Left ventricle myocardium inferior (tissue), 1 donor: ENCODE data around the gene SLC24A3. TPM values are rescaled to one million over a fixed set of nuclear protein-coding genes. Genes with fewer than 3 reads are reported as not detected.

ENCODE experiments used
- DNase-seq: peaks from one replicate; pipeline ENCODE4 v3.0.0-alpha.2; 2020
- H3K27ac ChIP-seq: fragments of 200-600 bp; replicated peaks from 2 replicates; pipeline ENCODE4 v1.8.0; 2021
- H3K27me3 ChIP-seq: fragments of 200-600 bp; 2 replicates; pipeline ENCODE4 v1.8.0; 2021; ENCODE audit warnings: low read depth
- H3K36me3 ChIP-seq: fragments of 200-600 bp; 2 replicates; pipeline ENCODE4 v1.8.0; 2021
- H3K4me1 ChIP-seq: fragments of 200-600 bp; 2 replicates; pipeline ENCODE4 v1.8.0; 2021
- H3K4me3 ChIP-seq: fragments of 200-600 bp; 2 replicates; pipeline ENCODE4 v1.8.0; 2021; ENCODE audit warnings: mild to moderate bottlenecking, moderate library complexity
- H3K9me3 ChIP-seq: fragments of 200-600 bp; replicated peaks from 2 replicates; pipeline ENCODE4 v1.8.0; 2021
- intact Hi-C: fragments of 100-400 bp; cut with micrococcal nuclease; formaldehyde crosslinking; loops from one replicate; pipeline ENCODE4 v1.11.0; 2022
- total RNA-seq: library from RNA; stranded (reverse); fragmentation: NEBNext Ultra II Directional; extraction: Animal tissue kit (Norgen Biotek cat#: 25700); gene quantifications from one replicate; pipeline ENCODE4 v1.2.1, GENCODE V29; 2021
- TF ChIP-seq, protein P1 (sequence below): fragments of 200-600 bp; IDR thresholded peaks from 2 replicates; pipeline ENCODE4 v1.8.0; 2021; ENCODE audit warnings: antibody characterized with exemption, mild to moderate bottlenecking, borderline replicate concordance
- donor health status: DM: no; HTN: yes; CAD: no; lungs with severe emphysema.

SLC24A3 gene
- total RNA-seq, 1 donor from 2014 or later = 1.3 TPM

DNA sequence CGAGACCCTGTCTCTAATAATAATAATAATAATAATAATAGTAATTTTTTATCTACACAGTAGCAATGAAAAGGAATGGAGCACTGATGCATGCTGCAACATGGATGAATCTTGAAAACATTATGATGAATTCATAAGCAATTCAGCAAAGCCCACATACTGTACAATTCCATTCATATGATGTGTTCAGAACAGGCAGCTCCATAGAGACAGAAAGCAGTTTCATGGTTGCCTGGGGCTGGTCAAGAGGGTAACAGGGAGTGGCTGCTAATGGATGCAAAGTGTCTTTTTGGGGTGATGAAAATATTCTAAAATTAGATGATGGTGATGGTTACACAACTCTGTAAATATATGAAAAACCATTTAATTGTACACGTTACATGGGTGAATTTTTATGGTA lies 43.6 kb downstream of the SLC24A3 start:
- no peak for DNase-seq
- peaks cover 11% of the 10 kb centered on the region for H3K4me1 ChIP-seq
- intact Hi-C loops = no loop called here

GRCh38 chr20:19256906-19257595 lies 44.6 kb downstream of the SLC24A3 start:
- TF ChIP-seq, protein P1, sequence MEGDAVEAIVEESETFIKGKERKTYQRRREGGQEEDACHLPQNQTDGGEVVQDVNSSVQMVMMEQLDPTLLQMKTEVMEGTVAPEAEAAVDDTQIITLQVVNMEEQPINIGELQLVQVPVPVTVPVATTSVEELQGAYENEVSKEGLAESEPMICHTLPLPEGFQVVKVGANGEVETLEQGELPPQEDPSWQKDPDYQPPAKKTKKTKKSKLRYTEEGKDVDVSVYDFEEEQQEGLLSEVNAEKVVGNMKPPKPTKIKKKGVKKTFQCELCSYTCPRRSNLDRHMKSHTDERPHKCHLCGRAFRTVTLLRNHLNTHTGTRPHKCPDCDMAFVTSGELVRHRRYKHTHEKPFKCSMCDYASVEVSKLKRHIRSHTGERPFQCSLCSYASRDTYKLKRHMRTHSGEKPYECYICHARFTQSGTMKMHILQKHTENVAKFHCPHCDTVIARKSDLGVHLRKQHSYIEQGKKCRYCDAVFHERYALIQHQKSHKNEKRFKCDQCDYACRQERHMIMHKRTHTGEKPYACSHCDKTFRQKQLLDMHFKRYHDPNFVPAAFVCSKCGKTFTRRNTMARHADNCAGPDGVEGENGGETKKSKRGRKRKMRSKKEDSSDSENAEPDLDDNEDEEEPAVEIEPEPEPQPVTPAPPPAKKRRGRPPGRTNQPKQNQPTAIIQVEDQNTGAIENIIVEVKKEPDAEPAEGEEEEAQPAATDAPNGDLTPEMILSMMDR = no peak
- Histone ChIP-seq H3K4me3 (no peak overlapping the region), H3K9me3 (no peaks in the 10 kb centered on the region), H3K27me3 (no peaks in the 10 kb centered on the region), H3K36me3 (no peaks in the 10 kb centered on the region), H3K27ac (no peak overlapping the region), H3K4me1 (peaks cover 11% of the 10 kb centered on the region)
- no peak for DNase-seq
- intact Hi-C loops = no loop called here

More for the DNA sequence above, 43.6 kb downstream of the SLC24A3 start:
- H3K27ac ChIP-seq = no peak overlapping the region
- no peak overlapping the region for H3K4me3 ChIP-seq
- H3K36me3 ChIP-seq = no peaks in the 10 kb centered on the region
- H3K9me3 ChIP-seq = no peaks in the 10 kb centered on the region
- TF ChIP-seq, protein P1 = no peak
- peaks cover 7% of the 10 kb centered on the region for H3K27me3 ChIP-seq

GRCh38 chr20:19257865-19258264 lies 45.4 kb downstream of the SLC24A3 start:
- TF ChIP-seq, protein P1 = no peak
- intact Hi-C loops = no loop called here
- Histone ChIP-seq H3K9me3 (no peaks in the 10 kb centered on the region), H3K36me3 (no peaks in the 10 kb centered on the region), H3K27ac (no peak overlapping the region), H3K4me1 (peaks cover 11% of the 10 kb centered on the region), H3K4me3 (no peak overlapping the region), H3K27me3 (no peaks in the 10 kb centered on the region)
- no peak for DNase-seq

DNA sequence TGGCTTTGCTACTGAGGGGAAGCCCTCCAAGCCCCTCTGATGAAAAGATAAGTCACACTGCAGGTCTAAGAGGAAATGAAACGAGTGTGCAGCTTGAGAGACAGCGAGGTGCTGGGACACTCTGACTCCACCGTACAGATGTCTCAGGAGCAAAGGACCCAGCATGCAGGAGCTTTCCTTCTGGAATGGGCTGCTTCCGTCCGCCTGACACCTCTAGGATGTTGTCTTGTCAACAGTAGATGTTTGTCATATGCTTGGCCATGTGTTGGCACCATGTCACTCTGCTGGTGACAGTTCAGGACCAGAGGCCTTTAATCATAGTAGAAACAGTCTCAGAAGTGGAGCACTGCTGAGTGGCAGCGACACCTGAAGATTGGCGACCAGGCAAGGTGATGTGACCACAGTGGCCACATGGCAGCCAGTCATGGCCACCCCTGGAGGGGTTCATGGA lies 46.7 kb downstream of the SLC24A3 start:
- H3K36me3 ChIP-seq = no peaks in the 10 kb centered on the region
- TF ChIP-seq, protein P1 = no peak
- no peak overlapping the region for H3K27ac ChIP-seq
- no peak overlapping the region for H3K4me3 ChIP-seq
- DNase-seq = no peak
- intact Hi-C loops = no loop called here
- H3K9me3 ChIP-seq = no peaks in the 10 kb centered on the region
- H3K4me1 ChIP-seq = peaks cover 8% of the 10 kb centered on the region
- H3K27me3 ChIP-seq = peaks cover 9% of the 10 kb centered on the region

DNA sequence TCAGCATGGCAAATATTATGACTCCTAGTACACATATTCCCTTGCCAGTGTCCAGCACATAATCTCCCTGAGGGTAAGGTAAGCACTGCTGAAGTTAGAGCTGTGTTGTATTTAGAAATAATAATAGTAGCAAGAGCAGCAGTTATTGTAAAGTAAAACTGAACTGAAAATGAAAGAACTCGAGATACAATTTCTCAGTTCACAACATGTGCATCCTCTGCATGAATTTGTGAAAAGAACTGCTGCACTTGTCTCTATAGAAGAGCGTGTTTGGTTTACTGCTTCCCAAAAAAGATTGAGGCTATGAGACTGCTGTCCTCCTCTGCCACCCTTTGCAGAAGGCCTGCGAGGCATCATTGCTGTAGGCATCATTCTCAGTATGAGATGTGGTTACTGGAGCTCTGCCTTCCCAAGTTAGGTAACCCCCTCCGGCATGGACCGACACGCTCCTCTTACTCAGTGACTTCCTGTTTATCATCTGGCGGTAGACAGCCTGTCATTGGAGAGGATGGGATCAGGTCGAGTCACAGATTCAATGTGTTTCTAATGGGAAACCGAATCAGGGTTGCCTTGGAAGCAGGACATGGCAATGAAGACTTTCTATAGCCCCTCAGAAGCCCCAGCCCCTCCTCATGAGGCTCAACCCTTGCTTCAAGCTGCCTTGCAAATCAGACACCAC lies 48.1 kb downstream of the SLC24A3 start:
- Histone ChIP-seq H3K4me3 (no peak overlapping the region), H3K36me3 (no peaks in the 10 kb centered on the region), H3K9me3 (no peaks in the 10 kb centered on the region), H3K27me3 (peaks cover 9% of the 10 kb centered on the region), H3K4me1 (no peaks in the 10 kb centered on the region), H3K27ac (no peak overlapping the region)
- no peak for DNase-seq
- intact Hi-C loops = no loop called here
- TF ChIP-seq, protein P1 = no peak
